ENCODE data around the gene PLCXD1.
"Not testable (repeated sequence)": the region's sequence is repeated elsewhere in the genome, so short reads cannot be mapped to it uniquely, and the experiment has no call there.

PLCXD1 gene

GRCh38 chrX:300334-300733 is 19.2 kb downstream of the PLCXD1 start:
- no peaks in the 10 kb centered on the region for H3K27me3 ChIP-seq (ENCODE audit: insufficient read depth, low read length)
- H3K4me3 ChIP-seq (ENCODE audit: low read depth, low read length, poor library complexity, severe bottlenecking), result no peak overlapping the region
- TF ChIP-seq CTCF (IDR thresholded peaks at IDR 0.05; ENCODE audit: low read length) (no peak), EZH2 (IDR thresholded peaks at IDR 0.05; ENCODE audit: borderline replicate concordance, low read length) (no peak)
- H2AFZ ChIP-seq (ENCODE audit: low read length), result no peak overlapping the region
- no peaks in the 10 kb centered on the region for H3K9me3 ChIP-seq (ENCODE audit: low read length)
- peaks cover 62% of the 10 kb centered on the region for H3K36me3 ChIP-seq (ENCODE audit: insufficient read depth, low read length)
- no peak overlapping the region for H3K9ac ChIP-seq (ENCODE audit: low read length)
- H3K27ac ChIP-seq (ENCODE audit: low read depth, low read length, poor library complexity, severe bottlenecking), result no peak overlapping the region
- H3F3A ChIP-seq (ENCODE audit: insufficient read depth, low read length), result no peaks in the 10 kb centered on the region
- no peaks in the 10 kb centered on the region for H3K4me1 ChIP-seq (ENCODE audit: insufficient read depth, low read length, severe bottlenecking)
- no peaks in the 10 kb centered on the region for H3K9me2 ChIP-seq (ENCODE audit: low read depth, low read length)
- no peaks in the 10 kb centered on the region for H4K20me1 ChIP-seq (ENCODE audit: insufficient read depth, low read length)
- no peaks in the 10 kb centered on the region for H3K79me2 ChIP-seq (ENCODE audit: insufficient read depth, low read length)
- H3K4me2 ChIP-seq (ENCODE audit: low read length), result no peak overlapping the region

- Histone ChIP-seq H3K27me3 (ENCODE audit: insufficient read depth, low read length) (no peaks in the 10 kb centered on the region), H3K4me3 (ENCODE audit: low read depth, low read length, poor library complexity, severe bottlenecking) (no peak overlapping the region), H3K9ac (ENCODE audit: low read length) (no peak overlapping the region), H3K4me1 (ENCODE audit: insufficient read depth, low read length, severe bottlenecking) (no peaks in the 10 kb centered on the region), H2AFZ (ENCODE audit: low read length) (no peak overlapping the region), H3K9me2 (ENCODE audit: low read depth, low read length) (no peaks in the 10 kb centered on the region), H3K27ac (ENCODE audit: low read depth, low read length, poor library complexity, severe bottlenecking) (no peak overlapping the region), H3F3A (ENCODE audit: insufficient read depth, low read length) (peaks cover 4% of the 10 kb centered on the region; the same call in 1 of the 2 replicates), H4K20me1 (ENCODE audit: insufficient read depth, low read length) (no peaks in the 10 kb centered on the region), H3K79me2 (ENCODE audit: insufficient read depth, low read length) (no peaks in the 10 kb centered on the region), H3K9me3 (ENCODE audit: low read length) (no peaks in the 10 kb centered on the region), H3K4me2 (ENCODE audit: low read length) (no peak overlapping the region), H3K36me3 (ENCODE audit: insufficient read depth, low read length) (peaks cover 77% of the 10 kb centered on the region)
- TF ChIP-seq CTCF (IDR thresholded peaks at IDR 0.05; ENCODE audit: low read length), result no peak
- no peak for TF ChIP-seq EZH2 (IDR thresholded peaks at IDR 0.05; ENCODE audit: borderline replicate concordance, low read length)
These were observed 21.8 kb downstream of the PLCXD1 start for GRCh38 chrX:302975-303374.

GRCh38 chrX:305781-306613 is 24.8 kb downstream of the PLCXD1 start:
- not testable (repeated sequence) for H3K9ac ChIP-seq (ENCODE audit: low read length); H3K4me2 ChIP-seq (ENCODE audit: low read length); H3K9me2 ChIP-seq (ENCODE audit: low read depth, low read length); H3K4me1 ChIP-seq (ENCODE audit: insufficient read depth, low read length, severe bottlenecking); H3K79me2 ChIP-seq (ENCODE audit: insufficient read depth, low read length); H3K9me3 ChIP-seq (ENCODE audit: low read length); H4K20me1 ChIP-seq (ENCODE audit: insufficient read depth, low read length); H3K27me3 ChIP-seq (ENCODE audit: insufficient read depth, low read length); H3K4me3 ChIP-seq (ENCODE audit: low read depth, low read length, poor library complexity, severe bottlenecking); H3K27ac ChIP-seq (ENCODE audit: low read depth, low read length, poor library complexity, severe bottlenecking); H2AFZ ChIP-seq (ENCODE audit: low read length); H3F3A ChIP-seq (ENCODE audit: insufficient read depth, low read length)
- H3K36me3 ChIP-seq (ENCODE audit: insufficient read depth, low read length), result peaks cover 74% of the 10 kb centered on the region

- H3K4me2 ChIP-seq (ENCODE audit: low read length); H3K9me2 ChIP-seq (ENCODE audit: low read depth, low read length); H3K9ac ChIP-seq (ENCODE audit: low read length); H3K79me2 ChIP-seq (ENCODE audit: insufficient read depth, low read length); H3K27ac ChIP-seq (ENCODE audit: low read depth, low read length, poor library complexity, severe bottlenecking); H2AFZ ChIP-seq (ENCODE audit: low read length); H3K4me3 ChIP-seq (ENCODE audit: low read depth, low read length, poor library complexity, severe bottlenecking); H3K9me3 ChIP-seq (ENCODE audit: low read length); H3F3A ChIP-seq (ENCODE audit: insufficient read depth, low read length); H3K4me1 ChIP-seq (ENCODE audit: insufficient read depth, low read length, severe bottlenecking); H4K20me1 ChIP-seq (ENCODE audit: insufficient read depth, low read length); H3K27me3 ChIP-seq (ENCODE audit: insufficient read depth, low read length): not testable (repeated sequence)
- peaks cover 74% of the 10 kb centered on the region for H3K36me3 ChIP-seq (ENCODE audit: insufficient read depth, low read length)
These were observed 25.6 kb downstream of the PLCXD1 start for GRCh38 chrX:306614-307251.
